Gastrocnemius medialis (tissue), 4 donors: ENCODE measurements around the gene FGFR4. TPM values are rescaled to one million over a fixed set of nuclear protein-coding genes. Genes with fewer than 3 reads are reported as not detected.

Experiments used
- ATAC-seq, 2 donors: fragments of 150-250 bp; one replicate each; pipeline ENCODE4 v1.9.1; 2016
- DNase-seq, 2 donors: peaks; one replicate each; pipeline ENCODE4 v3.0.0-alpha.2; 2019
- H3K27ac ChIP-seq, 4 donors: fragments of 200-600 bp; sonication (generic); 1 replicate in 1 of 4; 2 replicates in 3 of 4; pipeline ENCODE4 v1.5.1; 2016 to 2018; ENCODE audit warnings: mild to moderate bottlenecking in 2 of 4, moderate library complexity in 1 of 4
- H3K27me3 ChIP-seq, 3 donors: fragments of 200-600 bp; sonication (generic) in 2 of 3; 1 replicate in 1 of 3; 2 replicates in 2 of 3; pipeline versions ENCODE4 v1.5.1 to v1.6.0; 2016 to 2019; ENCODE audit warnings: mild to moderate bottlenecking in 1 of 3, moderate library complexity in 1 of 3
- H3K36me3 ChIP-seq, 2 donors: fragments of 200-600 bp; sonication (generic) in 1 of 2; one replicate each; pipeline ENCODE4 v1.5.1; 2017 to 2018
- H3K4me1 ChIP-seq, 2 donors: fragments of 200-600 bp; sonication (generic) in 1 of 2; one replicate each; pipeline ENCODE4 v1.5.1; 2016 to 2017; ENCODE audit warnings: mild to moderate bottlenecking in 2 of 2
- H3K4me3 ChIP-seq, 4 donors: fragments of 200-600 bp; sonication (generic) in 3 of 4; 1 replicate in 1 of 4; 2 replicates in 3 of 4; pipeline ENCODE4 v1.5.1; 2016 to 2019; ENCODE audit warnings: mild to moderate bottlenecking in 2 of 4
- H3K9me3 ChIP-seq, 3 donors: fragments of 200-600 bp; sonication (generic) in 2 of 3; 1 replicate in 1 of 3; 2 replicates in 2 of 3; pipeline ENCODE4 v1.5.1; 2016 to 2019
- CTCF ChIP-seq, 5 experiments: fragments of 450-650 bp in 3 of 5; fragments of 200-600 bp in 2 of 5; sonication (generic) in 2 of 5; IDR thresholded peaks in 4 of 5; conservative IDR thresholded peaks in 1 of 5; 1 replicate in 4 of 5; 2 replicates in 1 of 5; pipeline ENCODE4 v1.5.1; 2016 to 2019; ENCODE audit warnings: antibody characterized with exemption in 5 of 5, mild to moderate bottlenecking in 3 of 5, moderate library complexity in 3 of 5
- POLR2A ChIP-seq, 2 donors: fragments of 450-650 bp; IDR thresholded peaks; one replicate each; pipeline ENCODE4 v1.6.1; 2017; ENCODE audit warnings: antibody characterized with exemption in 2 of 2, mild to moderate bottlenecking in 2 of 2, moderate library complexity in 2 of 2
- in situ Hi-C, 4 donors: fragments of 200-750 bp; cut with MboI; loops; one replicate each; pipeline versions ENCODE4 v1.15.0 to v1.8.0; 2017; ENCODE audit warnings: low sequenced_read_pairs in 4 of 4
- intact Hi-C: fragments of 100-400 bp; cut with DNase I; formaldehyde crosslinking; loops from one replicate; pipeline ENCODE4 v1.15.1; 2023; ENCODE audit warnings: low total_unique reads
- total RNA-seq, 4 donors: library from RNA; depleted of rRNA; stranded (reverse); fragments of >200 nt; gene quantifications; one replicate each; pipeline versions ENCODE4 v1.1.0 to v1.2.3, GENCODE V29; 2016

Gene FGFR4
- total RNA-seq, 4 donors from 2014 or later: 0.56 to 5.0 (median 2.5) TPM

- no peaks in the 10 kb centered on the region for H3K9me3 ChIP-seq
- H3K27me3 ChIP-seq: peaks cover 26 to 34% (median 31%) of the 10 kb centered on the region in 3 donors
- H3K4me1 ChIP-seq: peaks cover 0 to 10% of the 10 kb centered on the region in 2 donors
- in situ Hi-C loops: no loop called here
- H3K36me3 ChIP-seq: no peaks in the 10 kb centered on the region
- intact Hi-C loops: no loop called here
- no peak overlapping the region for H3K27ac ChIP-seq
- DNase-seq (no peak), ATAC-seq (no peak)
- H3K4me3 ChIP-seq: peak overlapping the region in 3 of 4 donors; percentile 41 to 54 (median 47)
- TF ChIP-seq CTCF (IDR thresholded peaks at IDR 0.05 in 4 of 5, conservative IDR thresholded peaks at IDR 0.05 in 1 of 5): no peak
- no peak for TF ChIP-seq POLR2A (IDR thresholded peaks at IDR 0.05)
Measured at GRCh38 chr5:177087398-177088005, 787 bp downstream of the FGFR4 start.

DNA sequence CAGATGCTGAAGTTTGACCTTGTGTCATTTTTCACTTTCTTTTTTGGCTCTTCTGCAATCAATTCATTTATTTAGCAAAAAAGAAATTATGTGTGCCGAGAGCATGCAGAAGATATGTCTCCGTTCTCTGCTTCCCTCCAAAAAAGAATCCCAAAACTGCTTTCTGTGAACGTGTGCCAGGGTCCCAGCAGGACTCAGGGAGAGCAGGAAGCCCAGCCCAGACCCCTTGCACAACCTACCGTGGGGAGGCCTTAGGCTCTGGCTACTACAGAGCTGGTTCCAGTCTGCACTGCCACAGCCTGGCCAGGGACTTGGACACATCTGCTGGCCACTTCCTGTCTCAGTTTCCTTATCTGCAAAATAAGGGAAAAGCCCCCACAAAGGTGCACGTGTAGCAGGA is 2.4 kb downstream of the FGFR4 start:
- peak in 1 of 2 donors; percentile 34 for ATAC-seq
- Histone ChIP-seq H3K9me3 (no peaks in the 10 kb centered on the region), H3K27ac (no peak overlapping the region), H3K36me3 (no peaks in the 10 kb centered on the region), H3K27me3 (peaks cover 25 to 28% (median 26%) of the 10 kb centered on the region in 3 donors), H3K4me1 (peaks cover 0 to 10% of the 10 kb centered on the region in 2 donors), H3K4me3 (no peak overlapping the region)
- TF ChIP-seq POLR2A (IDR thresholded peaks at IDR 0.05) (no peak), CTCF (IDR thresholded peaks at IDR 0.05 in 4 of 5, conservative IDR thresholded peaks at IDR 0.05 in 1 of 5) (no peak)
- intact Hi-C loops: no loop called here
- peak in 1 of 2 donors; percentile 31 for DNase-seq
- in situ Hi-C loops: no loop called here

DNA sequence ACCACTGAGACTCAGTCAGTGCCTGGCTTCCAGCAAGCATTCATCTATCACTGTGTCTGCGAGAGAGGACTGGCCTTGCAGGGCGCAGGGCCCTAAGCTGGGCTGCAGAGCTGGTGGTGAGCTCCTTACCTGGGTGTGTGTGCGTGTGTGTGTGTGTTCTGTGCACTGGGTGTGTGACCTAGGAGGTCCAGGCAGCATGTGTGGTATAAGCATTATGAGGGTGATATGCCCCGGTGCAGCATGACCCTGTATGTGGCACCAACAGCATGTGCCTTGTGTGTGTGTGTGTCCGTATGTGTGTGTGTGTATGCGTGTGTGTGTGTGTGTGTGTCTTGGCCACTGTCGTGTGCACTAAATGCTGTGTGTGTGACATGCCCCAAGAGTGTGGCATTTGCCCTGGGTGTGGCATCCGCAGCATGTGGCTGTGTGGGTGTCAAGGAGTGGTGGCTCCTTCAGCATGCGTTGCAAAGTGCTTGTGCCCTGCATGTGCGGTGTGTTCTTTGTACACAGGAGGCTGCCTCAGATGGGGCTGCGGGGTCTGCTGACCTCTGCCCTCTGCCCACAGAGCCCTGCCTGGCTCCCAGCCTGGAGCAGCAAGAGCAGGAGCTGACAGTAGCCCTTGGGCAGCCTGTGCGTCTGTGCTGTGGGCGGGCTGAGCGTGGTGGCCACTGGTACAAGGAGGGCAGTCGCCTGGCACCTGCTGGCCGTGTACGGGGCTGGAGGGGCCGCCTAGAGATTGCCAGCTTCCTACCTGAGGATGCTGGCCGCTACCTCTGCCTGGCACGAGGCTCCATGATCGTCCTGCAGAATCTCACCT is 3.3 kb downstream of the FGFR4 start:
- DNase-seq: no peak
- in situ Hi-C loops: no loop called here
- Histone ChIP-seq H3K9me3 (no peaks in the 10 kb centered on the region), H3K4me3 (no peak overlapping the region), H3K27me3 (peaks cover 23 to 25% (median 25%) of the 10 kb centered on the region in 3 donors), H3K36me3 (no peaks in the 10 kb centered on the region), H3K4me1 (peaks cover 0 to 16% of the 10 kb centered on the region in 2 donors), H3K27ac (no peak overlapping the region)
- no peak for ATAC-seq
- TF ChIP-seq CTCF (IDR thresholded peaks at IDR 0.05 in 4 of 5, conservative IDR thresholded peaks at IDR 0.05 in 1 of 5): no peak
- intact Hi-C loops: no loop called here

DNA sequence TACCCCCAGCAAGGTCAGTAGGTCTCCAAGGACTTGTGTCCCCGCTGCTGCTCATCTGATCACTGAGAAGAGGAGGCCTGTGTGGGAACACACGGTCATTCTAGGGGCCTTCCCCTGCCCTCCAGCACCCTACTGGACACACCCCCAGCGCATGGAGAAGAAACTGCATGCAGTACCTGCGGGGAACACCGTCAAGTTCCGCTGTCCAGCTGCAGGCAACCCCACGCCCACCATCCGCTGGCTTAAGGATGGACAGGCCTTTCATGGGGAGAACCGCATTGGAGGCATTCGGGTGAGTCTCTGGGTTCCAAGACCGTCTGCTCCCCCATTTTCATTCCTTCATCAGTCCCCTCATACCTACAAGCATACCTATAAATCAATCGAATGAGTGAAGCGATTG is 4.1 kb downstream of the FGFR4 start:
- H3K27me3 ChIP-seq: peaks cover 21 to 25% (median 23%) of the 10 kb centered on the region in 3 donors

More for the DNA sequence above, 4.1 kb downstream of the FGFR4 start:
- no peak for DNase-seq
- TF ChIP-seq CTCF (IDR thresholded peaks at IDR 0.05 in 4 of 5, conservative IDR thresholded peaks at IDR 0.05 in 1 of 5): no peak
- TF ChIP-seq POLR2A (IDR thresholded peaks at IDR 0.05): no peak
- Histone ChIP-seq H3K9me3 (no peaks in the 10 kb centered on the region), H3K4me1 (peaks cover 0 to 16% of the 10 kb centered on the region in 2 donors), H3K36me3 (no peaks in the 10 kb centered on the region), H3K27ac (no peak overlapping the region), H3K4me3 (no peak overlapping the region)
- intact Hi-C loops (no loop called here), in situ Hi-C loops (no loop called here)
- no peak for ATAC-seq
